Activated B cell treated with CpG ODN at 0.5 μM for 24 hours (primary cell): ENCODE results near the gene LHX6. TPM values are rescaled to one million over a fixed set of nuclear protein-coding genes. Genes with fewer than 3 reads are reported as not detected.

Experiments
- ATAC-seq: fragments of 200-7000 bp; cut with Tn5 transposase; one replicate; pipeline ENCODE4 v1.10.0; 2021; ENCODE audit warnings: low read depth, mild to moderate bottlenecking, moderate library complexity
- CTCF ChIA-PET: fragments of 350-600 bp; sonication (Branson Sonifier 250); formaldehyde crosslinking; loops from one replicate; lab custom pipeline; 2021; ENCODE audit warnings: antibody characterized with exemption; lab: Charles Lee
- POLR2A ChIA-PET: fragments of 350-600 bp; sonication (Branson Sonifier 250); formaldehyde crosslinking; loops from one replicate; lab custom pipeline; 2021; ENCODE audit warnings: antibody characterized with exemption; lab: Charles Lee
- DNase-seq: peaks from one replicate; pipeline ENCODE4 v3.0.0; 2022
- H3K27ac Mint-ChIP-seq: one replicate; pipeline ENCODE4 v1.8.0; 2020; ENCODE audit warnings: mixed read lengths
- H3K27me3 Mint-ChIP-seq: one replicate; pipeline ENCODE4 v1.8.0; 2021; ENCODE audit warnings: mixed read lengths
- H3K36me3 Mint-ChIP-seq: one replicate; pipeline ENCODE4 v1.8.0; 2021; ENCODE audit warnings: low read depth, mixed read lengths
- H3K4me1 Mint-ChIP-seq: one replicate; pipeline ENCODE4 v1.8.0; 2021; ENCODE audit warnings: mixed read lengths
- H3K4me3 Mint-ChIP-seq: one replicate; pipeline ENCODE4 v1.8.0; 2020; ENCODE audit warnings: mild to moderate bottlenecking, mixed read lengths
- H3K9me3 Mint-ChIP-seq: one replicate; pipeline ENCODE4 v1.8.0; 2020; ENCODE audit warnings: mixed read lengths
- CTCF ChIP-seq: fragments of 200-600 bp; IDR thresholded peaks from one replicate; pipeline ENCODE4 v1.8.0; 2022; ENCODE audit warnings: antibody characterized with exemption, mild to moderate bottlenecking
- intact Hi-C: fragments of 100-400 bp; cut with micrococcal nuclease; formaldehyde crosslinking; loops from one replicate; pipeline ENCODE4 v1.15.1; 2024
- total RNA-seq: library from RNA; stranded (reverse); gene quantifications from 2 replicates; pipeline ENCODE4 v1.2.3, GENCODE V29; 2022

Gene LHX6
- total RNA-seq, 1 donor from 2014 or later, result not detected

GRCh38 chr9:122252796-122253195 is 24.0 kb upstream of the LHX6 start:
- POLR2A ChIA-PET, result no interaction called here
- no peak for DNase-seq
- Mint-ChIP-seq H3K27ac (no peak overlapping the region), H3K9me3 (no peaks in the 10 kb centered on the region), H3K27me3 (no peaks in the 10 kb centered on the region), H3K4me1 (no peaks in the 10 kb centered on the region), H3K4me3 (no peak overlapping the region), H3K36me3 (peaks cover 72% of the 10 kb centered on the region)
- CTCF ChIA-PET, result no interaction called here
- no peak for ATAC-seq
- intact Hi-C loops, result no loop called here
- no peak for TF ChIP-seq CTCF

DNA sequence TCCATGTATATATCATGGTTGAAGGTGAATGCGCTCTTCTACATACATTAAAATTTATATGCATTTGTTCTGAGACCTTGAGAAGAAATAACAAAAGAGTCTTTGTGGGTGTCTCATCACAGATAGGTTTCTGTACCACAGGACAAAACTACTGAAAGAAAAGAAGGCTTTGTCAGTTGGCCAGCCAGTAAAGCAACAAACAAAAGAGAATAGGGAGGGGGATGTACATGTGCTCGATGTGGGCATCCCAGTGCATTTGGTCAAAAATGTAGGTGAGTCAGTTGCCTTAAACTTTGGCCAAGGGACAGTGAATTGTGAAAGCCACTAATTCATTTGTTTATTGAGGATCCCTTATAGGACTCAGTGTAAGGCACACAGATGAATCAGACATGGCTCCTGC is 22.6 kb upstream of the LHX6 start:
- no peak for TF ChIP-seq CTCF
- intact Hi-C loops, result no loop called here
- no peak overlapping the region for H3K27ac Mint-ChIP-seq
- ChIA-PET POLR2A (no interaction called here), CTCF (no interaction called here)
- DNase-seq (no peak), ATAC-seq (no peak)
- H3K36me3 Mint-ChIP-seq, result peaks cover 72% of the 10 kb centered on the region
- no peak overlapping the region for H3K4me3 Mint-ChIP-seq
- H3K27me3 Mint-ChIP-seq, result no peaks in the 10 kb centered on the region
- H3K4me1 Mint-ChIP-seq, result no peaks in the 10 kb centered on the region
- H3K9me3 Mint-ChIP-seq, result no peaks in the 10 kb centered on the region

DNA sequence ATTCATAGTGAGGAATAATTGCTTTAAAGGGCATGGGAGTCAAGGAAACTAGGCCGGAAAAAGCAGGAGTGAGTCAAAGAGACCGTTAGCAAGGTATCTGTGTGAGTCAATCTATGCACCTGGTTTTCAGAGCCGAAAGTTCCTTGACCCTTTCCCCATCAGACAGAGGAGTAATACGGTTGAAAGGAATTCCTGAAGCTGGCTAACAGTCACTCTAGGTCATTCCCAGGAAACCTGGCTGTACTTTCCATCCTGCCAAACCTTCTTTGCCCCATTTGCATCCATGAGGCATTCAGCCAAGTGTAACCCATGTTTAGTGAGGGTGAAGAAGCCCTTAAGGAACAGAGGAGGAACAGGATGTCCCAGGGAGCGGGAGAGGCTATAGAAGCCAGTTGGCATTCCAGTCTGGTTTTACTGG is 19.7 kb upstream of the LHX6 start:
- ChIA-PET POLR2A (no interaction called here), CTCF (interaction anchor here (0.9 kb wide), 1 partner anchor 16 kb away, joined by 3 read pairs; no protein-coding TSS in a partner anchor)
- intact Hi-C loops, result no loop called here
- no peak for DNase-seq
- ATAC-seq, result no peak
- no peaks in the 10 kb centered on the region for H3K9me3 Mint-ChIP-seq
- no peak overlapping the region for H3K4me3 Mint-ChIP-seq
- H3K36me3 Mint-ChIP-seq, result peaks cover 77% of the 10 kb centered on the region
- no peak for TF ChIP-seq CTCF
- no peak overlapping the region for H3K27ac Mint-ChIP-seq
- no peaks in the 10 kb centered on the region for H3K27me3 Mint-ChIP-seq
- no peaks in the 10 kb centered on the region for H3K4me1 Mint-ChIP-seq

DNA sequence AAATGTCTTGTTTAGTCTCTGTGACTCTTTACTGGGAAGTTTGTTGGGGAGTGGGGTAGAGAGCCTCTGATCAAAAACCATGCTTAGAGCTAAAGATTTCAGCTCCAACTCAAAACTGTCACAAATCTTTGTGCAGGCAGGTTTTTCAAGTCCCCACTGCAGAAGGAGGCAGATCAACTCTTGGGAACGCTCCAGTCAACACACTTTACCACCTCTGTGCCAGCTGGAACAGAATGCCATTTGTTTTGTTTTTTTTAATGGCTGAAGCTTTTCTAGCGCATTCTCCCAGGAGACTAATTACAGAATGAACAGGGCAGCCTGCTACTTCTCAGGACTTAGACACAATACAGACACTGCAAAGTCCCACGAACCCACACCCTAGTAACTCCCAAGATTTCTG is 17.9 kb upstream of the LHX6 start:
- no peaks in the 10 kb centered on the region for H3K4me1 Mint-ChIP-seq
- no peak for TF ChIP-seq CTCF
- CTCF ChIA-PET, result no interaction called here
- DNase-seq, result no peak
- POLR2A ChIA-PET, result no interaction called here
- H3K36me3 Mint-ChIP-seq, result peaks cover 79% of the 10 kb centered on the region
- H3K27ac Mint-ChIP-seq, result no peak overlapping the region
- H3K27me3 Mint-ChIP-seq, result no peaks in the 10 kb centered on the region
- intact Hi-C loops, result no loop called here
- H3K9me3 Mint-ChIP-seq, result no peaks in the 10 kb centered on the region
- ATAC-seq, result no peak
- no peak overlapping the region for H3K4me3 Mint-ChIP-seq

DNA sequence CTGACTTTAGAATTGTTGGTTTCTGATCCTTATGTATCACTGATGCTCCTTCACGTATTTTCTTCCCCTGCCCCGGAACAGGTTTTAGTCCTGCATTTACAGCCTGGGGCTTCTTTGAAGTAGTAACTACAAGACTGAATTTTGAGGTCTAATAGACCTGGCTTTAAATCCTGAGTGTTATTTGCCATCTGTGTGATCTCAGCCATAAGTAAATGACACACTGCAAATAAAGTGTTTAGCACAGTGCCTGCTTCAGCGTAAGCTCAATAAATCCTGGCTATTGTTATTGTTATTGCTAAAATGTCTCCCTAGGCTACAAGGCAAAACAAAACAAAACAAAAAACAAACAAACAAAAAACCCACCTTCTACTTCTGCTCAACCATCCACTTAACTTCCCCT is 15.6 kb upstream of the LHX6 start:
- CTCF ChIA-PET, result no interaction called here
- POLR2A ChIA-PET, result no interaction called here
- intact Hi-C loops, result no loop called here
- Mint-ChIP-seq H3K9me3 (no peaks in the 10 kb centered on the region), H3K27ac (no peak overlapping the region), H3K36me3 (peaks cover 83% of the 10 kb centered on the region), H3K4me1 (no peaks in the 10 kb centered on the region), H3K27me3 (no peaks in the 10 kb centered on the region), H3K4me3 (no peak overlapping the region)
- no peak for DNase-seq
- no peak for TF ChIP-seq CTCF
- ATAC-seq, result no peak
